ENCODE measurements around the gene TRIM45.

TRIM45 gene

DNA sequence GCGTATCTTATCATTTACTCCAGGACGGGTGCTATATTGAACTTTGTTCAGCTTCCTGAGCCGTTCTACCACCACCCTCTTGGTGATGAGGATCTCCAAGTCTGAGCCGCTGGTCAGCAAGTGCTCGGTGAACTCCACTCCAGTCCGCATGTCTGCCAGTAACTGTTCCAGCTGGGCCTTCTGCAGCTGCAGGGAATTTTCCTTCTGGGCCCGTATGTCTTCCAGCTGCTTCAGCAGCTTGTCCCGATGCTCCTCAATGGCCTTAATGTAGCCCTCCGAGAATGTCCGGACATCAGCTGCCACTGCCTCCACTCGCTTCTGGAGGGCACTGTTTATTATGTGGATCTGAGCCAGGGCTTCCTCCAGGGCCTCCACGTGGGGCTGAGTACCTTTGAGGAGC lies 3.4 kb downstream of the TRIM45 start:
- peaks cover 59% of the 10 kb centered on the region for H3K4me1 Mint-ChIP-seq
- TF ChIP-seq, protein P1, sequence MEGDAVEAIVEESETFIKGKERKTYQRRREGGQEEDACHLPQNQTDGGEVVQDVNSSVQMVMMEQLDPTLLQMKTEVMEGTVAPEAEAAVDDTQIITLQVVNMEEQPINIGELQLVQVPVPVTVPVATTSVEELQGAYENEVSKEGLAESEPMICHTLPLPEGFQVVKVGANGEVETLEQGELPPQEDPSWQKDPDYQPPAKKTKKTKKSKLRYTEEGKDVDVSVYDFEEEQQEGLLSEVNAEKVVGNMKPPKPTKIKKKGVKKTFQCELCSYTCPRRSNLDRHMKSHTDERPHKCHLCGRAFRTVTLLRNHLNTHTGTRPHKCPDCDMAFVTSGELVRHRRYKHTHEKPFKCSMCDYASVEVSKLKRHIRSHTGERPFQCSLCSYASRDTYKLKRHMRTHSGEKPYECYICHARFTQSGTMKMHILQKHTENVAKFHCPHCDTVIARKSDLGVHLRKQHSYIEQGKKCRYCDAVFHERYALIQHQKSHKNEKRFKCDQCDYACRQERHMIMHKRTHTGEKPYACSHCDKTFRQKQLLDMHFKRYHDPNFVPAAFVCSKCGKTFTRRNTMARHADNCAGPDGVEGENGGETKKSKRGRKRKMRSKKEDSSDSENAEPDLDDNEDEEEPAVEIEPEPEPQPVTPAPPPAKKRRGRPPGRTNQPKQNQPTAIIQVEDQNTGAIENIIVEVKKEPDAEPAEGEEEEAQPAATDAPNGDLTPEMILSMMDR (IDR thresholded peaks at IDR 0.05; ENCODE audit: unreplicated experiment in 3 of 3), result no peak
- no peaks in the 10 kb centered on the region for H3K9me3 Mint-ChIP-seq
- H3K27me3 Mint-ChIP-seq (ENCODE audit: low read depth), result peaks cover 6% of the 10 kb centered on the region
- H3K27ac Mint-ChIP-seq, result peak overlapping the region in 1 of 3 experiments; percentile 30
- H3K4me3 Mint-ChIP-seq, result peak overlapping the region in 2 of 3 experiments; percentile 41 to 95
- peaks cover 33% of the 10 kb centered on the region for H3K36me3 Mint-ChIP-seq (ENCODE audit: low read depth)

DNA sequence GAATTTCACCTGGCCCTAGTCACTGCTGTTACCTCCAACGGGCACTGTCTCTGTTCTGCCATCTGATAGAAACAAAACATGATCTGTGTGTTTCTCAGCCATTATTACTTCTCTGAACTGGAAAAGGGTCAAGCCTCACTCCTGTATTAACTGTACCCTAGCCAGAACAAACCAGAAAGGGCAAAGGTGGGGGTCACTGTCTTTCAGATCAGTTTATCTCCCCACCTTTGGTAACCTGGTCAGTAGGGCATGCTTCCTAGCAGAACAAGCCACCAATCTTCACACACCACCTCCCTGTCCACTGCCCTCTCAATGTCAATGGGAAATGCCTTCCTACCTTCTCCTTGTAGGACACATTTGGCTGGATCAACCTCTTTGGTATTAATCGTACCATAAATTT lies 3.9 kb downstream of the TRIM45 start:
- TF ChIP-seq, protein P1 (IDR thresholded peaks at IDR 0.05; ENCODE audit: unreplicated experiment in 3 of 3), result no peak
- Mint-ChIP-seq H3K36me3 (ENCODE audit: low read depth) (peaks cover 35% of the 10 kb centered on the region), H3K4me3 (peak overlapping the region in 2 of 3 experiments; percentile 41 to 95), H3K9me3 (no peaks in the 10 kb centered on the region), H3K27ac (peak overlapping the region in 1 of 3 experiments; percentile 30), H3K27me3 (ENCODE audit: low read depth) (peaks cover 5% of the 10 kb centered on the region), H3K4me1 (peaks cover 55% of the 10 kb centered on the region)

DNA sequence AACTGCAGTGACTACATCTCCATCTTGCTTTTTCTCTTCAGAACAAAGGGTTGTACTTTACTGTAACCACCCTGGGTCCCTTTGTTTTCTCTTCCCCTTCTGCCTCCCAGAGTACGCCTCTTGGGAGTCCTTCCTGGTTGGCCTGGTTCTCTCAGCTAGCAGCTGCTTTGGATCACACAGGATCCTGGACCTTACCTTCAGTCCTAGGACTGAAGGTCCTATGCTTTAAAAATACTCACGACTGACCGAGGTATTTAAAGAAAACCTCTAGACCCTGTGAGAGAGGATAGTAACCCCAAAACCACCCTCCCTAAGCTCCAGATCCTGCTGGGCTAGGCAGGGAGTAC lies 4.8 kb downstream of the TRIM45 start:
- peak overlapping the region in 1 of 3 experiments; percentile 95 for H3K4me3 Mint-ChIP-seq
- no peaks in the 10 kb centered on the region for H3K9me3 Mint-ChIP-seq
- TF ChIP-seq, protein P1 (IDR thresholded peaks at IDR 0.05; ENCODE audit: unreplicated experiment in 3 of 3), result no peak
- H3K27me3 Mint-ChIP-seq (ENCODE audit: low read depth), result peaks cover 3% of the 10 kb centered on the region
- no peak overlapping the region for H3K27ac Mint-ChIP-seq
- peaks cover 41% of the 10 kb centered on the region for H3K36me3 Mint-ChIP-seq (ENCODE audit: low read depth)
- H3K4me1 Mint-ChIP-seq, result peaks cover 53% of the 10 kb centered on the region

DNA sequence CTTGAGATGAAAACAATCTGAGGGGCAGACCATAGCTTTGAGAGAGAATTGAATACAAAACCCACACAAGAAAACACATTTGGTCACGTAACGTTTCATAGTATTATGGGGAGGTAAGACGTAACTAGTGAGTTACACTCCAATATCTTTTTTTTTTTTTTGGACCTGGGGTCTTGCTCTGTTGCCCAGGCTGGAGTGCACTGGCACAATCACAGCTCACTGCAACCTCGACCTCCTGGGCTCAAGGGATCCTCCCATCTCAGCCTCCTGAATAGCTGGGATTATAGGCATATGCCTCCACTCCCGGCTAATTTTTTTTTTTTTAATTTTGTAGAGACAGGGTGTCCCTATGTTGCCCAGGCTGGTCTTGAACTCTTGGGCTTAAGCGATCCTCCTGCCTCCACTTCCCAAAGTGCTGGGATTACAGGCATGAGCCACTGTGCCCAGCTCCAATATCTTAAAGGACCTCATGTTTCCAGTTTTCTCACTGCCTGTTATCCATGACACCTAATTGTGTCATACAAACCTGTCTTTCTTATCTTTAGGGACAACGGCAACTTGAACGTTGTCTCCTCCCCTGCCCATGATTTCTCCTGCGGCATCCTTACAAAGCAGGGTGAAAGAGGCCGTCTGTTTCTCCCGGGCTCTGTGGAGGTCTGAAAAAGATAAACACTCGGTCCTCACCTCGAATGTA lies 5.3 kb downstream of the TRIM45 start:
- Mint-ChIP-seq H3K36me3 (ENCODE audit: low read depth) (peaks cover 44% of the 10 kb centered on the region), H3K27ac (no peak overlapping the region), H3K9me3 (no peaks in the 10 kb centered on the region), H3K4me1 (peaks cover 53% of the 10 kb centered on the region), H3K4me3 (peak overlapping the region in 1 of 3 experiments; percentile 95), H3K27me3 (ENCODE audit: low read depth) (peaks cover 3% of the 10 kb centered on the region)
- TF ChIP-seq, protein P1 (IDR thresholded peaks at IDR 0.05; ENCODE audit: unreplicated experiment in 3 of 3), result no peak

DNA sequence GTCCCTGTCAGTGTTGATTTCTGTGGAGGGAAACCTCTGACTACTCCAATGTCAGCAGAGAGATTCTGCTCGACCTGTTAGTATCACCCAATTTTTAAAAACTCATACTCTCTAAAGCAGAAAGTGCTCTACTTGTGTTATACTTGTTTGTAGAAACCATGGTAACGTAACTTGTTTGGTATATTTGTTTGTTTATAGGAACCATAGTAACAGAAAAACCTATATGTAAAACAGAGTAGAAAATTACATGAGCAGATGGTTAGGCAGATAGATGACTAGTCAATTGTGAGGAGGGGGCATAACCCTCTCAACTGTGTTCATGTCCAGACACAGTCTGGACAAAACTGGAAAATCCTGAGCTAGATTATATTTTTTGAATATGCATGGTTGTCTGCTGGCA lies 6.7 kb downstream of the TRIM45 start:
- H3K27me3 Mint-ChIP-seq (ENCODE audit: low read depth), result peaks cover 3% of the 10 kb centered on the region
- H3K4me1 Mint-ChIP-seq, result peaks cover 40% of the 10 kb centered on the region
- H3K4me3 Mint-ChIP-seq, result no peak overlapping the region
- H3K9me3 Mint-ChIP-seq, result no peaks in the 10 kb centered on the region
- TF ChIP-seq, protein P1 (IDR thresholded peaks at IDR 0.05; ENCODE audit: unreplicated experiment in 3 of 3), result no peak
- H3K27ac Mint-ChIP-seq, result no peak overlapping the region
- peaks cover 53% of the 10 kb centered on the region for H3K36me3 Mint-ChIP-seq (ENCODE audit: low read depth)

DNA sequence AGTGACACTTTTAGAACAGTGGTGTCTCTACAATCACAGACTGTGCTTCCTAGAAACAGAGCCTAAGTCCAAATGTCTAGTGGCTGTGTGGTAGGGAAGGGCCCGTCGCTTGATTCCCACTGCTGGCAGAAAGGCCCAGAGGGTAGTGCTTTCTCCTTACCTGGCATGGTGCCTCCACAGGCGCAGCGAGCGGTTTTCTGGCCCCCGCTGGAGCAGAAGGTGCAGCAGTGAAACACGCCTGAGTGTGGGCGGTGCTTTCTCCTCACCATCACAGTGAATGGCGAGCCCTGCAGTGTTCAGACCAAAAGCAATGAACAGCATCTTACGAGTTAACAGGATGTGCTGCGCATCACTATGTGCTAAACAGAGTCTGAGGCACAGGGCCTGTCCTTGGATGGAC lies 8.3 kb downstream of the TRIM45 start:
- H3K9me3 Mint-ChIP-seq, result no peaks in the 10 kb centered on the region
- peaks cover 3% of the 10 kb centered on the region for H3K27me3 Mint-ChIP-seq (ENCODE audit: low read depth)
- H3K27ac Mint-ChIP-seq, result no peak overlapping the region
- peaks cover 67% of the 10 kb centered on the region for H3K36me3 Mint-ChIP-seq (ENCODE audit: low read depth)
- H3K4me3 Mint-ChIP-seq, result no peak overlapping the region
- TF ChIP-seq, protein P1 (IDR thresholded peaks at IDR 0.05; ENCODE audit: unreplicated experiment in 3 of 3), result no peak
- peaks cover 32% of the 10 kb centered on the region for H3K4me1 Mint-ChIP-seq
